Karpas-422 (cell line): ENCODE data around the gene IL17F. TPM values are rescaled to one million over a fixed set of nuclear protein-coding genes. Genes with fewer than 3 reads are reported as not detected.

ENCODE experiments used
- DNase-seq: peaks from one replicate; pipeline ENCODE4 v3.0.0-alpha.2; 2015
- H2AFZ ChIP-seq: fragments of 200-600 bp; sonication (generic); 2 replicates; pipeline ENCODE4 v1.6.1; 2014; ENCODE audit warnings: antibody characterized with exemption, low read length, mixed read lengths
- H3K27ac ChIP-seq: fragments of 200-600 bp; sonication (generic); 2 replicates; pipeline ENCODE4 v1.5.1; 2014; ENCODE audit warnings: mild to moderate bottlenecking, low read length, moderate library complexity
- H3K27me3 ChIP-seq: fragments of 200-600 bp; sonication (generic); 2 replicates; pipeline ENCODE4 v1.6.1; 2014; ENCODE audit warnings: low read length, mixed read lengths
- H3K36me3 ChIP-seq: fragments of 200-600 bp; sonication (generic); 2 replicates; pipeline ENCODE4 v1.6.1; 2014; ENCODE audit warnings: low read length, mixed read lengths; ENCODE audit not compliant: insufficient read depth
- H3K4me1 ChIP-seq: fragments of 200-600 bp; sonication (generic); 2 replicates; pipeline ENCODE4 v1.6.1; 2014; ENCODE audit warnings: mild to moderate bottlenecking, low read length, mixed read lengths
- H3K4me2 ChIP-seq: fragments of 200-600 bp; sonication (generic); 2 replicates; pipeline ENCODE4 v1.6.1; 2014; ENCODE audit warnings: low read length, low read depth, mild to moderate bottlenecking; ENCODE audit not compliant: poor library complexity, severe bottlenecking
- H3K4me3 ChIP-seq: fragments of 200-600 bp; sonication (generic); 2 replicates; pipeline ENCODE4 v1.5.1; 2014; ENCODE audit warnings: mild to moderate bottlenecking, antibody characterized with exemption, low read length, mixed read lengths
- H3K79me2 ChIP-seq: fragments of 200-600 bp; sonication (generic); 2 replicates; pipeline ENCODE4 v1.6.1; 2014; ENCODE audit warnings: mild to moderate bottlenecking, low read length, mixed read lengths
- H3K9ac ChIP-seq: fragments of 200-600 bp; sonication (generic); 2 replicates; pipeline ENCODE4 v1.6.0; 2014; ENCODE audit warnings: low read length
- H3K9me2 ChIP-seq: fragments of 200-600 bp; sonication (generic), shearing (Covaris generic); replicated peaks from 2 replicates; pipeline ENCODE4 v1.6.0; 2014; ENCODE audit warnings: mild to moderate bottlenecking, low read length, moderate library complexity; ENCODE audit not compliant: insufficient read depth
- H3K9me3 ChIP-seq: fragments of 300-700, 200-600 bp; sonication (generic); 2 replicates; pipeline ENCODE4 v1.6.1; 2014; ENCODE audit warnings: low read length, mixed read lengths
- H4K20me1 ChIP-seq: fragments of 200-600 bp; sonication (generic); 2 replicates; pipeline ENCODE4 v1.6.1; 2014; ENCODE audit warnings: mild to moderate bottlenecking, antibody characterized with exemption, low read length, low read depth; ENCODE audit not compliant: insufficient read depth
- total RNA-seq: library from RNA; depleted of rRNA; stranded (reverse); fragments of >200 nt; shearing (Covaris generic); gene quantifications from 2 replicates; pipeline ENCODE4 v1.2.3, GENCODE V29; 2014; ENCODE audit warnings: low replicate concordance; rRNA removed

Gene IL17F
- total RNA-seq, 1 experiment from 2014 or later = not detected

DNA sequence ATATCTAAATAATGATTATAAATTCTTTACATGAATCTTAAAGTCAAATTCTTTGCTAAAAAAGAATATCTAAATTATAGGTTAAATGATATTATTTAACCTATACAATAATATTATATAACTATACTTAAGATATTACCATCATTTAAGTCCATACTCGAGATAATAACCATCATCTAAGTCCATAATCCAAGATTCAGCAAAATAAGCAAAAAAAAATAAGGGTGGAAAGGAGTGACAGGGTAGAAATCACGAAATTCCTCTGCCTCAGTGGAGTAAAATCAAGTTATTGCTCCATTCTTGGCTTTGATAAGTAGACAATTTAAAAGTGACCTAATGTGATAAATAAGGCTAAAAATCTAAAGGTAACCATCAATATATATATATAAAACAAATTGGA is 48.4 kb downstream of the IL17F start:
- Histone ChIP-seq H3K4me1 (no peaks in the 10 kb centered on the region), H3K9ac (no peak overlapping the region), H3K4me3 (no peak overlapping the region), H3K36me3 (no peaks in the 10 kb centered on the region), H3K27me3 (no peaks in the 10 kb centered on the region), H4K20me1 (no peaks in the 10 kb centered on the region), H3K9me2 (no peaks in the 10 kb centered on the region), H3K79me2 (no peaks in the 10 kb centered on the region), H3K4me2 (no peak overlapping the region), H2AFZ (no peak overlapping the region), H3K9me3 (no peaks in the 10 kb centered on the region), H3K27ac (no peak overlapping the region)
- no peak for DNase-seq

DNA sequence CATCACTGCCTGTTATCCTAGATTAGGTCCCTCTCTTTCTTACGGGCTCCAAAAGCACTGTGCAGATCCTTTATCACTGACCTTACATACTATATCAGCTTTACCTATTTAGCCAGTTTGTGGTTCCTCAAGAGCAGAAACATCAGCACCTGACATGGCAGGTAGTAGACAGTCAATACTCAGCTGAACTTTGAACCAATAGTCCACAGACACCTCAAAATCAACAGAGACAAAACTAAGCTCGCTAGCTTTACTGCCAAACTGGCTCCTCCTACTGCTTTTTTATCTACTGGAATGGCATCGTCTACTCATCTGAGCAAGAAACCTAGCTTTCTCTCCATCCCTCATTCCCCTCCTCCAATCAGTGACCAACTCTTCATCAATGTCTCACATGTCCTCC is 52.5 kb downstream of the IL17F start:
- no peaks in the 10 kb centered on the region for H3K9me3 ChIP-seq
- H3K79me2 ChIP-seq = no peaks in the 10 kb centered on the region
- no peak for DNase-seq
- H3K36me3 ChIP-seq = no peaks in the 10 kb centered on the region
- no peak overlapping the region for H3K9ac ChIP-seq
- no peak overlapping the region for H2AFZ ChIP-seq
- H4K20me1 ChIP-seq = no peaks in the 10 kb centered on the region
- H3K4me3 ChIP-seq = no peak overlapping the region
- H3K27me3 ChIP-seq = no peaks in the 10 kb centered on the region
- no peak overlapping the region for H3K27ac ChIP-seq
- H3K9me2 ChIP-seq = no peaks in the 10 kb centered on the region
- H3K4me2 ChIP-seq = no peak overlapping the region
- H3K4me1 ChIP-seq = no peaks in the 10 kb centered on the region

DNA sequence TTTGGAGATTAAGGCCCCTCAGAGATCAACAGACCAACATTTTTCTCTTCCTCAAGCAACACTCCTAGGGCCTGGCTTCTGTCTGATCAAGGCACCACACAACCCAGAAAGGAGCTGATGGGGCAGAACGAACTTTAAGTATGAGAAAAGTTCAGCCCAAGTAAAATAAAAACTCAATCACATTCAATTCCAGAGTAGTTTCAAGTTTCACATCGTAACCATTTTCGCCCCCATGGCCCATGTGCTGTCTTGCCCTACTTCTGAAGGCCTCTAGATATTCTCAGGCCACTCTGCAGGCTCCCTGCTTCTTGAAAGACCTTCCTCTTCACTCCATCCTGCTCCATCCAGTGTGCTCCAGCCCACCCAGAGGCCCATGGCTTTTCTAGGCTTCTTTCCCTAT is 53.9 kb downstream of the IL17F start:
- Histone ChIP-seq H3K36me3 (no peaks in the 10 kb centered on the region), H2AFZ (no peak overlapping the region), H3K9me3 (no peaks in the 10 kb centered on the region), H3K4me3 (no peak overlapping the region), H3K27ac (no peak overlapping the region), H3K27me3 (no peaks in the 10 kb centered on the region), H3K4me2 (no peak overlapping the region), H4K20me1 (no peaks in the 10 kb centered on the region), H3K9me2 (no peaks in the 10 kb centered on the region), H3K79me2 (no peaks in the 10 kb centered on the region), H3K9ac (no peak overlapping the region), H3K4me1 (no peaks in the 10 kb centered on the region)
- no peak for DNase-seq

DNA sequence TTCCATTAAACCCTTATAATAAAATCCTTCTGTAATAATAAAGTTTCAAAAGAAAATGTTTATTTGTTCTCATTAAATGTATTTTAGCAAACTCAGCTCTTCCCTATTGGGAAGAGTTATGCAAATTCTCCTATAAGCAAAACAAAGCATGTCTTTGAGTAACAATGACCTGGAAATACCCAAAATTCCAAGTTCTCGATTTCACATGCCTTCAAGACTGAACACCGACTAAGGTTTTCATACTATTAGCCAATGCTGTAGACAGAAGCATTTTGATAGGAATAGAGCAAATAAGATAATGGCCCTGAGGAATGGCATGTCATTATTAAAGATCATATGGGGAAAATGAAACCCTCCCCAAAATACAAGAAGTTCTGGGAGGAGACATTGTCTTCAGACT is 54.3 kb downstream of the IL17F start:
- no peak overlapping the region for H2AFZ ChIP-seq

DNA sequence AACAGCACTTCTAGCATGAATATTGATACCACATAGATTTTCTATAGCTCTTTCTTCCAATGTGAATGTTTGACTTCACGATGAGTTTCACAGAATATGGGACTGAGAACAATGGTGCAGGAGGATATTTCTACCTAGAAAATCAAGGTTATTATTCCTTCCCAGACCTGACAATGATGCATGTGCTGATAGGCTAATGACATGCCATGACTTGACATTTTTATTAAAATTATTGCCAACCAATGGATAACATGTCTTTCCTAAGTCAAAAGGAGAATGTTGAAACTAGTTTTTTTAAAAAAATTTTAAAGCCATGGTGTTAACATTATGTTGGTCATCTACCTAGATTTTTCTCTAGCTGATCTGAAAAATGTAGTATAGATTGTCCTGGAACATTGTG is 57.2 kb downstream of the IL17F start:
- Histone ChIP-seq H3K79me2 (no peaks in the 10 kb centered on the region), H3K9me2 (no peaks in the 10 kb centered on the region), H3K4me2 (no peak overlapping the region)

More for the DNA sequence above, 54.3 kb downstream of the IL17F start:
- DNase-seq = no peak
- no peaks in the 10 kb centered on the region for H3K79me2 ChIP-seq
- H3K4me2 ChIP-seq = no peak overlapping the region
- no peaks in the 10 kb centered on the region for H3K9me3 ChIP-seq
- no peaks in the 10 kb centered on the region for H3K36me3 ChIP-seq
- no peak overlapping the region for H3K4me3 ChIP-seq
- no peaks in the 10 kb centered on the region for H3K9me2 ChIP-seq
- no peak overlapping the region for H3K27ac ChIP-seq
- H3K27me3 ChIP-seq = no peaks in the 10 kb centered on the region
- H3K9ac ChIP-seq = no peak overlapping the region
- H4K20me1 ChIP-seq = no peaks in the 10 kb centered on the region
- no peaks in the 10 kb centered on the region for H3K4me1 ChIP-seq

More for the DNA sequence above, 57.2 kb downstream of the IL17F start:
- Histone ChIP-seq H3K27me3 (no peaks in the 10 kb centered on the region), H4K20me1 (no peaks in the 10 kb centered on the region), H3K9ac (no peak overlapping the region), H2AFZ (no peak overlapping the region), H3K9me3 (no peaks in the 10 kb centered on the region), H3K36me3 (no peaks in the 10 kb centered on the region), H3K4me3 (no peak overlapping the region), H3K4me1 (no peaks in the 10 kb centered on the region), H3K27ac (no peak overlapping the region)
- no peak for DNase-seq

Other genes with a start within 250 kb of the IL17F start
- 0.07 and 0.11 TPM in 2 replicates for gene PKHD1, start 156.9 kb downstream of the IL17F start, total RNA-seq
- not detected in 2 replicates for gene IL17A, start 58.1 kb downstream of the IL17F start, total RNA-seq
- 80.1 and 102 TPM in 2 replicates for gene MCM3, start 40.2 kb upstream of the IL17F start, total RNA-seq
- 0.29 and 1.2 TPM in 2 replicates for gene PAQR8, start 117.7 kb upstream of the IL17F start, total RNA-seq
- gene EFHC1, start 175.8 kb upstream of the IL17F start, total RNA-seq = 22.5 and 44.0 TPM in 2 replicates